Measurements from ENCODE around the gene CAST. TPM values are rescaled to one million over a fixed set of nuclear protein-coding genes. Genes with fewer than 3 reads are reported as not detected.
A peak's percentile ranks its signal among the peaks of the same experiment; 100 is the strongest.

CAST gene
- polyA plus RNA-seq, 2 of the 4 experiments (the other 2 are of a cell fraction), result 163 to 257 TPM

GRCh38 chr5:96789794-96790330 lies 127.7 kb downstream of the CAST start:
- Histone ChIP-seq H3K27ac (no peak overlapping the region), H3K4me1 (peaks cover 8% of the 10 kb centered on the region; the same call in 1 of the 3 replicates), H3K9me3 (no peaks in the 10 kb centered on the region), H3K4me3 (no peak overlapping the region), H3K4me2 (no peak overlapping the region)
- ATAC-seq, result no peak
- no peak for TF ChIP-seq ESRRA (IDR thresholded peaks at IDR 0.05; ENCODE audit: borderline replicate concordance, low read length)
- TF ChIP-seq HOXB5 (CRISPR knock-in tag; IDR thresholded peaks at IDR 0.05), result no peak
- no peak for TF ChIP-seq POLR2A (IDR thresholded peaks at IDR 0.05; ENCODE audit: low read length)
- TF ChIP-seq TP53 (CRISPR knock-in tag; IDR thresholded peaks at IDR 0.05), result no peak
- no peak for TF ChIP-seq NFE2L2 (conservative IDR thresholded peaks at IDR 0.05; ENCODE audit: low read length)
- TF ChIP-seq, protein P1, sequence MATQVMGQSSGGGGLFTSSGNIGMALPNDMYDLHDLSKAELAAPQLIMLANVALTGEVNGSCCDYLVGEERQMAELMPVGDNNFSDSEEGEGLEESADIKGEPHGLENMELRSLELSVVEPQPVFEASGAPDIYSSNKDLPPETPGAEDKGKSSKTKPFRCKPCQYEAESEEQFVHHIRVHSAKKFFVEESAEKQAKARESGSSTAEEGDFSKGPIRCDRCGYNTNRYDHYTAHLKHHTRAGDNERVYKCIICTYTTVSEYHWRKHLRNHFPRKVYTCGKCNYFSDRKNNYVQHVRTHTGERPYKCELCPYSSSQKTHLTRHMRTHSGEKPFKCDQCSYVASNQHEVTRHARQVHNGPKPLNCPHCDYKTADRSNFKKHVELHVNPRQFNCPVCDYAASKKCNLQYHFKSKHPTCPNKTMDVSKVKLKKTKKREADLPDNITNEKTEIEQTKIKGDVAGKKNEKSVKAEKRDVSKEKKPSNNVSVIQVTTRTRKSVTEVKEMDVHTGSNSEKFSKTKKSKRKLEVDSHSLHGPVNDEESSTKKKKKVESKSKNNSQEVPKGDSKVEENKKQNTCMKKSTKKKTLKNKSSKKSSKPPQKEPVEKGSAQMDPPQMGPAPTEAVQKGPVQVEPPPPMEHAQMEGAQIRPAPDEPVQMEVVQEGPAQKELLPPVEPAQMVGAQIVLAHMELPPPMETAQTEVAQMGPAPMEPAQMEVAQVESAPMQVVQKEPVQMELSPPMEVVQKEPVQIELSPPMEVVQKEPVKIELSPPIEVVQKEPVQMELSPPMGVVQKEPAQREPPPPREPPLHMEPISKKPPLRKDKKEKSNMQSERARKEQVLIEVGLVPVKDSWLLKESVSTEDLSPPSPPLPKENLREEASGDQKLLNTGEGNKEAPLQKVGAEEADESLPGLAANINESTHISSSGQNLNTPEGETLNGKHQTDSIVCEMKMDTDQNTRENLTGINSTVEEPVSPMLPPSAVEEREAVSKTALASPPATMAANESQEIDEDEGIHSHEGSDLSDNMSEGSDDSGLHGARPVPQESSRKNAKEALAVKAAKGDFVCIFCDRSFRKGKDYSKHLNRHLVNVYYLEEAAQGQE (IDR thresholded peaks at IDR 0.05), result no peak
- no peak for TF ChIP-seq ATOH8 (CRISPR knock-in tag; IDR thresholded peaks at IDR 0.05; ENCODE audit: low read depth)
- TF ChIP-seq PBX3 (IDR thresholded peaks at IDR 0.05), result no peak
- no peak for TF ChIP-seq CEBPB (IDR thresholded peaks at IDR 0.05)
- TF ChIP-seq ZNF302 (CRISPR knock-in tag; IDR thresholded peaks at IDR 0.05), result no peak
- TF ChIP-seq HEYL (CRISPR knock-in tag; IDR thresholded peaks at IDR 0.05), result no peak
- TF ChIP-seq FOXS1 (CRISPR knock-in tag; IDR thresholded peaks at IDR 0.05), result no peak
- TF ChIP-seq HOXA7 (CRISPR knock-in tag; IDR thresholded peaks at IDR 0.05), result no peak
- TF ChIP-seq MYC (IDR thresholded peaks at IDR 0.05; ENCODE audit: borderline replicate concordance, low read length), result no peak
- TF ChIP-seq ZFP36 (IDR thresholded peaks at IDR 0.05; ENCODE audit: borderline replicate concordance, partially characterized antibody), result no peak
- no peak for TF ChIP-seq RCOR1 (IDR thresholded peaks at IDR 0.05; ENCODE audit: low read depth, low read length)
- ChIA-PET CTCF (interaction anchor here (0.6 to 1.6 kb wide), 3 partner anchors 10 to 69 kb away, joined by 3 to 4 read pairs (median 4); no protein-coding TSS in a partner anchor), POLR2A (interaction anchor here (1.4 kb wide), 1 partner anchor 19 kb away, joined by 5 read pairs; no protein-coding TSS in a partner anchor)
- FAIRE-seq, result peak; percentile 7
- no peak for DNase-seq (ENCODE audit: low read depth in 1 of 2, low spot score in 1 of 2)

- Histone ChIP-seq H3K4me2 (no peak overlapping the region), H3K4me1 (peaks cover 8% of the 10 kb centered on the region; the same call in 1 of the 3 replicates), H3K4me3 (no peak overlapping the region), H3K9me3 (no peaks in the 10 kb centered on the region), H3K27ac (no peak overlapping the region)
- ChIA-PET POLR2A (interaction anchor here (2.0 kb wide), 1 partner anchor 17 kb away, joined by 7 read pairs; no protein-coding TSS in a partner anchor), CTCF (interaction anchor here (1.0 to 1.6 kb wide), 2 partner anchors 14 to 70 kb away, joined by 3 to 4 read pairs; no protein-coding TSS in a partner anchor)
- WGBS (ENCODE audit: missing lambda C conversion rate), result 72% methylated on average over 3 of the region's 3 CpGs
- no peak for DNase-seq (ENCODE audit: low read depth in 1 of 2, low spot score in 1 of 2)
- no peak for FAIRE-seq
- peak; percentile 55; a peak in 5 of 6 replicates for ATAC-seq
- TF ChIP-seq KDM1A (IDR thresholded peaks at IDR 0.05; ENCODE audit: low read depth) (no peak), RNF2 (IDR thresholded peaks at IDR 0.05; ENCODE audit: borderline replicate concordance, low read depth) (no peak), ESRRA (IDR thresholded peaks at IDR 0.05; ENCODE audit: borderline replicate concordance, low read length) (no peak), CHD2 (IDR thresholded peaks at IDR 0.05; ENCODE audit: low read length, partially characterized antibody) (no peak), ATOH8 (CRISPR knock-in tag; IDR thresholded peaks at IDR 0.05; ENCODE audit: low read depth) (no peak), CHD4 (IDR thresholded peaks at IDR 0.05; ENCODE audit: borderline replicate concordance) (no peak), FOXS1 (CRISPR knock-in tag; IDR thresholded peaks at IDR 0.05) (no peak), JUNB (IDR thresholded peaks at IDR 0.05) (no peak), MYC (IDR thresholded peaks at IDR 0.05; ENCODE audit: borderline replicate concordance, low read length) (no peak), HEYL (CRISPR knock-in tag; IDR thresholded peaks at IDR 0.05) (no peak), EP300 (IDR thresholded peaks at IDR 0.05) (no peak), E2F6 (IDR thresholded peaks at IDR 0.05; ENCODE audit: borderline replicate concordance, low read depth) (no peak), HOXB13 (CRISPR knock-in tag; IDR thresholded peaks at IDR 0.05; ENCODE audit: low read depth) (no peak), CBX2 (IDR thresholded peaks at IDR 0.05; ENCODE audit: borderline replicate concordance, low read depth) (no peak)
- TF ChIP-seq, protein P2, sequence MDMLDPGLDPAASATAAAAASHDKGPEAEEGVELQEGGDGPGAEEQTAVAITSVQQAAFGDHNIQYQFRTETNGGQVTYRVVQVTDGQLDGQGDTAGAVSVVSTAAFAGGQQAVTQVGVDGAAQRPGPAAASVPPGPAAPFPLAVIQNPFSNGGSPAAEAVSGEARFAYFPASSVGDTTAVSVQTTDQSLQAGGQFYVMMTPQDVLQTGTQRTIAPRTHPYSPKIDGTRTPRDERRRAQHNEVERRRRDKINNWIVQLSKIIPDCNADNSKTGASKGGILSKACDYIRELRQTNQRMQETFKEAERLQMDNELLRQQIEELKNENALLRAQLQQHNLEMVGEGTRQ (IDR thresholded peaks at IDR 0.05), result no peak
Observed at GRCh38 chr5:96790961-96791504, 128.9 kb downstream of the CAST start.
